Panc1 (cell line): ENCODE data around the gene LRRC74A. TPM values are rescaled to one million over a fixed set of nuclear protein-coding genes. Genes with fewer than 3 reads are reported as not detected.
A peak's percentile ranks its signal among the peaks of the same experiment; 100 is the strongest.

ENCODE experiments used
- ATAC-seq: fragments of 200-7000 bp; cut with Tn5 transposase; 2 replicates; pipeline ENCODE4 v1.9.1; 2020; ENCODE audit warnings: mild to moderate bottlenecking, moderate library complexity
- BruUV-seq: library from RNA; stranded (reverse); fragments of 400-500 nt; replicated peaks from 2 replicates; lab custom pipeline; 2021; lab: Mats Ljungman, UMichigan
- CTCF ChIA-PET: fragments of 300-600 bp; sonication (Branson Sonifier 250); formaldehyde crosslinking; loops from one replicate; lab custom pipeline; 2022; ENCODE audit warnings: antibody characterized with exemption; lab: Charles Lee
- POLR2A ChIA-PET: fragments of 300-600 bp; sonication (Branson Sonifier 250); formaldehyde crosslinking; loops from one replicate; lab custom pipeline; 2022; ENCODE audit warnings: antibody characterized with exemption; lab: Charles Lee
- DNase-seq: peaks from one replicate; pipeline ENCODE4 v3.0.0-alpha.2; 2010; ENCODE audit warnings: low read depth, low spot score
- H3K27ac ChIP-seq: 2 replicates; pipeline ENCODE4 v1.5.1; 2011; ENCODE audit warnings: mild to moderate bottlenecking, low read length, inconsistent platforms
- H3K27me3 ChIP-seq: fragments of 200-500 bp; sonication (Bioruptor generic); 2 replicates; pipeline ENCODE4 v1.6.0; 2014; ENCODE audit warnings: low read length, inconsistent platforms; ENCODE audit not compliant: control insufficient read depth, insufficient read depth
- H3K36me3 ChIP-seq: fragments of 200-500 bp; sonication (Bioruptor generic); 2 replicates; pipeline ENCODE4 v1.5.1; 2014; ENCODE audit warnings: inconsistent platforms, mild to moderate bottlenecking, low read length, moderate library complexity; ENCODE audit not compliant: control insufficient read depth, insufficient read depth
- H3K4me1 ChIP-seq: 2 replicates; pipeline ENCODE4 v1.5.1; 2011; ENCODE audit warnings: inconsistent platforms, mild to moderate bottlenecking, low read length, moderate library complexity; ENCODE audit not compliant: control insufficient read depth, insufficient read depth
- H3K4me3 ChIP-seq, 2 experiments: 2 replicates each; pipeline ENCODE4 v1.5.1; 2011 to 2012; ENCODE audit warnings: low read depth in 2 of 2, low read length in 2 of 2, mild to moderate bottlenecking in 2 of 2, inconsistent platforms in 1 of 2, moderate library complexity in 1 of 2
- H3K9me3 ChIP-seq: fragments of 200-500 bp; sonication (Bioruptor generic); 2 replicates; pipeline ENCODE4 v1.5.1; 2014; ENCODE audit warnings: low read depth, mild to moderate bottlenecking, inconsistent platforms, low read length, moderate library complexity; ENCODE audit not compliant: control insufficient read depth, insufficient read depth
- POLR2AphosphoS5 ChIP-seq: IDR thresholded peaks from 2 replicates; pipeline ENCODE4 v1.6.1; 2012; ENCODE audit warnings: mild to moderate bottlenecking, low read depth, low read length, moderate library complexity
- SIN3A ChIP-seq: IDR thresholded peaks from 2 replicates; pipeline ENCODE4 v1.6.1; 2012; ENCODE audit warnings: low read depth, mild to moderate bottlenecking, low read length, moderate library complexity, borderline replicate concordance; ENCODE audit not compliant: insufficient read depth
- TCF7L2 ChIP-seq: IDR thresholded peaks from 2 replicates; pipeline ENCODE4 v1.6.1; 2011; ENCODE audit warnings: mild to moderate bottlenecking, low read depth, low read length, inconsistent platforms
- in situ Hi-C: cut with HindIII; loops from 2 replicates; pipeline ENCODE4 v1.10.0; 2016; ENCODE audit warnings: low sequenced_read_pairs, low pct_unique_long_range_greater_than_20kb
- intact Hi-C: fragments of 100-400 bp; cut with micrococcal nuclease; formaldehyde crosslinking; loops from one replicate; pipeline ENCODE4 v1.10.0; 2022; ENCODE audit not compliant: unreplicated experiment
- total RNA-seq: library from RNA; stranded (reverse); gene quantifications from one replicate; pipeline ENCODE4 v1.2.1, GENCODE V29; 2021; ENCODE audit not compliant: unreplicated experiment
- TF ChIP-seq, protein P1 (sequence below): fragments of 450-650 bp; IDR thresholded peaks from 2 replicates; pipeline ENCODE4 v1.5.1; 2017; ENCODE audit warnings: mild to moderate bottlenecking
- TF ChIP-seq, protein P2 (sequence below), 2 experiments: IDR thresholded peaks; 2 replicates each; pipeline ENCODE4 v1.6.1; 2011 to 2012; ENCODE audit warnings: low read depth in 2 of 2, control low read depth in 1 of 2, low read length in 1 of 2, mild to moderate bottlenecking in 1 of 2, moderate library complexity in 1 of 2; ENCODE audit not compliant: insufficient read depth in 1 of 2

Gene LRRC74A
- total RNA-seq, 1 experiment from 2014 or later, result not detected

DNA sequence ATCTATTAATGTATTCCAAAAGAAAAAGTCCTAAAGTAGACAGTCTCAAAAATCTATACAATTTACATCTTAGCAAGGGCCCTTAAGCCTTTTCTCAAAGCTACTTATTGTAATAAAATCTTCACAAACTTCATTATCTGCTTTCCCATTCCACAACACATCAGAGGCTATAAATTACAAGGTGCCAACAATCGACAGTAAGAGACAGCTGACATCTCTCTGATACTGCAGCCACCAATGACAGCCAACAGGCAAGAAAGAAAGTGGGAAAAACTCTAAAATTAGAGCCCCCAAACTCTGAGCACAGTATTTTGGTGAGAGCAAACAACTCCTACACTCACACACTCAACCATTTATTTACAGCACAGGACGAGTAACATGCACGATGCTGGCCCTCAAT is 15.7 kb upstream of the LRRC74A start:
- peak overlapping the region in 1 of 2 experiments; percentile 69; a peak in 1 of 4 replicates for H3K4me3 ChIP-seq
- H3K4me1 ChIP-seq, result peaks cover 8% of the 10 kb centered on the region; the same call in 1 of the 2 replicates
- POLR2A ChIA-PET, result no interaction called here

DNA sequence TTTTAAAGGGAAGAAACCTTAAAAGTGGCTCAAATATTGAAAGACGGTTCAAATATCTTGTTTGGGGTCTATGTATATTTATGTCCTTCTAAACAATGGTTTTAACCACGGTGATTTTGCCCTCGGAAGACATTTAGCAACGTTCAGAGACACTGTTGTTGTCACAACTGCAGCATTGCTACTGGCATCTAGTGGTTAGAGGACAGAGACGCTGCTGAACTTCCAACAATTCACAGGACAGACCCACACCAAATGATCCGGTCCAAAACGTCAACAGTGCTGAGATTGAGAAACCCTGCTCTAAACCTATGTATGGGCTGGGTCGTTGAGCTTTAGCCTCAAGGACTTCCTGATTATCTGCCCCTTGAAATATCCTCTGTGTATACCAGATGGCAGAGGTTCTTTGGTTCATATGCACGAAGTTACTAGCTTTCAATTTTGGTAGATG is 15.2 kb upstream of the LRRC74A start:
- TF ChIP-seq, protein P1, sequence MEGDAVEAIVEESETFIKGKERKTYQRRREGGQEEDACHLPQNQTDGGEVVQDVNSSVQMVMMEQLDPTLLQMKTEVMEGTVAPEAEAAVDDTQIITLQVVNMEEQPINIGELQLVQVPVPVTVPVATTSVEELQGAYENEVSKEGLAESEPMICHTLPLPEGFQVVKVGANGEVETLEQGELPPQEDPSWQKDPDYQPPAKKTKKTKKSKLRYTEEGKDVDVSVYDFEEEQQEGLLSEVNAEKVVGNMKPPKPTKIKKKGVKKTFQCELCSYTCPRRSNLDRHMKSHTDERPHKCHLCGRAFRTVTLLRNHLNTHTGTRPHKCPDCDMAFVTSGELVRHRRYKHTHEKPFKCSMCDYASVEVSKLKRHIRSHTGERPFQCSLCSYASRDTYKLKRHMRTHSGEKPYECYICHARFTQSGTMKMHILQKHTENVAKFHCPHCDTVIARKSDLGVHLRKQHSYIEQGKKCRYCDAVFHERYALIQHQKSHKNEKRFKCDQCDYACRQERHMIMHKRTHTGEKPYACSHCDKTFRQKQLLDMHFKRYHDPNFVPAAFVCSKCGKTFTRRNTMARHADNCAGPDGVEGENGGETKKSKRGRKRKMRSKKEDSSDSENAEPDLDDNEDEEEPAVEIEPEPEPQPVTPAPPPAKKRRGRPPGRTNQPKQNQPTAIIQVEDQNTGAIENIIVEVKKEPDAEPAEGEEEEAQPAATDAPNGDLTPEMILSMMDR, result peak; percentile 73
- TF ChIP-seq, protein P2, sequence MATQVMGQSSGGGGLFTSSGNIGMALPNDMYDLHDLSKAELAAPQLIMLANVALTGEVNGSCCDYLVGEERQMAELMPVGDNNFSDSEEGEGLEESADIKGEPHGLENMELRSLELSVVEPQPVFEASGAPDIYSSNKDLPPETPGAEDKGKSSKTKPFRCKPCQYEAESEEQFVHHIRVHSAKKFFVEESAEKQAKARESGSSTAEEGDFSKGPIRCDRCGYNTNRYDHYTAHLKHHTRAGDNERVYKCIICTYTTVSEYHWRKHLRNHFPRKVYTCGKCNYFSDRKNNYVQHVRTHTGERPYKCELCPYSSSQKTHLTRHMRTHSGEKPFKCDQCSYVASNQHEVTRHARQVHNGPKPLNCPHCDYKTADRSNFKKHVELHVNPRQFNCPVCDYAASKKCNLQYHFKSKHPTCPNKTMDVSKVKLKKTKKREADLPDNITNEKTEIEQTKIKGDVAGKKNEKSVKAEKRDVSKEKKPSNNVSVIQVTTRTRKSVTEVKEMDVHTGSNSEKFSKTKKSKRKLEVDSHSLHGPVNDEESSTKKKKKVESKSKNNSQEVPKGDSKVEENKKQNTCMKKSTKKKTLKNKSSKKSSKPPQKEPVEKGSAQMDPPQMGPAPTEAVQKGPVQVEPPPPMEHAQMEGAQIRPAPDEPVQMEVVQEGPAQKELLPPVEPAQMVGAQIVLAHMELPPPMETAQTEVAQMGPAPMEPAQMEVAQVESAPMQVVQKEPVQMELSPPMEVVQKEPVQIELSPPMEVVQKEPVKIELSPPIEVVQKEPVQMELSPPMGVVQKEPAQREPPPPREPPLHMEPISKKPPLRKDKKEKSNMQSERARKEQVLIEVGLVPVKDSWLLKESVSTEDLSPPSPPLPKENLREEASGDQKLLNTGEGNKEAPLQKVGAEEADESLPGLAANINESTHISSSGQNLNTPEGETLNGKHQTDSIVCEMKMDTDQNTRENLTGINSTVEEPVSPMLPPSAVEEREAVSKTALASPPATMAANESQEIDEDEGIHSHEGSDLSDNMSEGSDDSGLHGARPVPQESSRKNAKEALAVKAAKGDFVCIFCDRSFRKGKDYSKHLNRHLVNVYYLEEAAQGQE (IDR thresholded peaks at IDR 0.05; ENCODE audit: insufficient read depth in 1 of 2, low read depth in 2 of 2, low read length in 1 of 2), result no peak
- ATAC-seq (peak; percentile 60), DNase-seq (no peak)
- BruUV-seq, result TSS peak; percentile 69
- Histone ChIP-seq H3K27me3 (no peaks in the 10 kb centered on the region), H3K4me3 (peak overlapping the region; percentile 69 to 72), H3K9me3 (no peaks in the 10 kb centered on the region), H3K4me1 (peaks cover 8% of the 10 kb centered on the region; the same call in 1 of the 2 replicates), H3K27ac (no peak overlapping the region), H3K36me3 (peaks cover 4% of the 10 kb centered on the region)
- in situ Hi-C loops, result no loop called here
- CTCF ChIA-PET, result interaction anchor here (0.6 to 1.2 kb wide), 3 partner anchors 101 to 1652 kb away, joined by 3 read pairs; no protein-coding TSS in a partner anchor
- intact Hi-C loops, result no loop called here
- POLR2A ChIA-PET, result no interaction called here

More for the DNA sequence above, 15.7 kb upstream of the LRRC74A start:
- in situ Hi-C loops (no loop called here), intact Hi-C loops (no loop called here)
- ATAC-seq (no peak), DNase-seq (no peak)
- H3K27me3 ChIP-seq, result no peaks in the 10 kb centered on the region
- BruUV-seq, result no TSS peak
- H3K27ac ChIP-seq, result no peak overlapping the region
- no peak for TF ChIP-seq POLR2AphosphoS5
- TF ChIP-seq TCF7L2, result no peak
- TF ChIP-seq, protein P1, result no peak
- TF ChIP-seq SIN3A, result no peak
- TF ChIP-seq, protein P2 (IDR thresholded peaks at IDR 0.05; ENCODE audit: insufficient read depth in 1 of 2, low read depth in 2 of 2, low read length in 1 of 2), result no peak
- CTCF ChIA-PET, result interaction anchor here (0.7 to 1.2 kb wide), 2 partner anchors 100 to 1651 kb away, joined by 3 read pairs; no protein-coding TSS in a partner anchor
- peaks cover 6% of the 10 kb centered on the region for H3K36me3 ChIP-seq
- no peaks in the 10 kb centered on the region for H3K9me3 ChIP-seq
